Astrocyte (in vitro differentiated cells and primary cell): ENCODE data around the gene IGFN1. TPM values are rescaled to one million over a fixed set of nuclear protein-coding genes. Genes with fewer than 3 reads are reported as not detected.

Experiments used
- DNase-seq: peaks from one replicate; pipeline ENCODE4 v3.0.0-alpha.2; 2010; ENCODE audit warnings: low read depth
- FAIRE-seq: peaks from 2 replicates; lab custom pipeline; 2011; peaks lifted over from hg19 to GRCh38; lab: Jason Lieb, UNC
- H2AFZ ChIP-seq: 2 replicates; pipeline ENCODE4 v1.6.0; 2012; ENCODE audit warnings: low read depth, low read length, inconsistent platforms
- H3K27ac ChIP-seq: 2 replicates; pipeline ENCODE4 v1.5.1; 2011; ENCODE audit warnings: low read depth, low read length, inconsistent platforms
- H3K27me3 ChIP-seq: 2 replicates; pipeline ENCODE4 v1.6.0; 2011; ENCODE audit warnings: low read length, inconsistent platforms; ENCODE audit not compliant: insufficient read depth
- H3K36me3 ChIP-seq: 2 replicates; pipeline ENCODE4 v1.5.1; 2011; ENCODE audit warnings: low read length, inconsistent platforms; ENCODE audit not compliant: insufficient read depth
- H3K4me1 ChIP-seq: 2 replicates; pipeline ENCODE4 v1.5.1; 2011; ENCODE audit warnings: low read length, inconsistent platforms; ENCODE audit not compliant: insufficient read depth
- H3K4me2 ChIP-seq: 2 replicates; pipeline ENCODE4 v1.6.0; 2012; ENCODE audit warnings: low read length, inconsistent platforms
- H3K4me3 ChIP-seq: 2 replicates; pipeline ENCODE4 v1.5.1; 2011; ENCODE audit warnings: low read depth, mild to moderate bottlenecking, low read length, inconsistent platforms; ENCODE audit not compliant: insufficient read depth
- H3K79me2 ChIP-seq: 2 replicates; pipeline ENCODE4 v1.6.0; 2012; ENCODE audit warnings: mild to moderate bottlenecking, low read length, inconsistent platforms; ENCODE audit not compliant: insufficient read depth
- H3K9ac ChIP-seq: 2 replicates; pipeline ENCODE4 v1.6.0; 2012; ENCODE audit warnings: mild to moderate bottlenecking, low read length, inconsistent platforms
- H3K9me3 ChIP-seq: 2 replicates; pipeline ENCODE4 v1.5.1; 2012; ENCODE audit warnings: low read depth, mild to moderate bottlenecking, low read length, inconsistent platforms; ENCODE audit not compliant: insufficient read depth
- H4K20me1 ChIP-seq: 2 replicates; pipeline ENCODE4 v1.6.0; 2012; ENCODE audit warnings: low read length, inconsistent platforms; ENCODE audit not compliant: insufficient read depth
- H3K27ac Mint-ChIP-seq: one replicate; pipeline ENCODE4 v1.8.0; 2021; ENCODE audit warnings: mild to moderate bottlenecking, mixed read lengths; ENCODE audit not compliant: unreplicated experiment
- H3K27me3 Mint-ChIP-seq: one replicate; pipeline ENCODE4 v1.8.0; 2021; ENCODE audit warnings: low read depth, mixed read lengths; ENCODE audit not compliant: unreplicated experiment
- H3K36me3 Mint-ChIP-seq: one replicate; pipeline ENCODE4 v1.8.0; 2021; ENCODE audit warnings: low read depth, mixed read lengths; ENCODE audit not compliant: unreplicated experiment
- H3K4me1 Mint-ChIP-seq: one replicate; pipeline ENCODE4 v1.8.0; 2021; ENCODE audit warnings: low read depth, mixed read lengths; ENCODE audit not compliant: unreplicated experiment
- H3K4me3 Mint-ChIP-seq: one replicate; pipeline ENCODE4 v1.8.0; 2021; ENCODE audit warnings: mild to moderate bottlenecking, moderate library complexity, mixed read lengths; ENCODE audit not compliant: unreplicated experiment
- H3K9me3 Mint-ChIP-seq: one replicate; pipeline ENCODE4 v1.8.0; 2021; ENCODE audit warnings: mild to moderate bottlenecking, mixed read lengths; ENCODE audit not compliant: unreplicated experiment
- EZH2 ChIP-seq: IDR thresholded peaks from 2 replicates; pipeline ENCODE4 v1.6.1; 2012; ENCODE audit warnings: mild to moderate bottlenecking, low read length, inconsistent platforms; ENCODE audit not compliant: insufficient read depth
- total RNA-seq: library from RNA; stranded (reverse); gene quantifications from 2 replicates; pipeline ENCODE4 v1.2.1, GENCODE V29; 2021
- TF ChIP-seq, protein P1 (sequence below): IDR thresholded peaks from 2 replicates; pipeline ENCODE4 v1.5.1; 2011; ENCODE audit warnings: low read depth, mild to moderate bottlenecking, inconsistent platforms, low read length, moderate library complexity; ENCODE audit not compliant: insufficient read depth

Gene IGFN1
- total RNA-seq, 1 donor from 2014 or later, result 0.02 TPM

DNA sequence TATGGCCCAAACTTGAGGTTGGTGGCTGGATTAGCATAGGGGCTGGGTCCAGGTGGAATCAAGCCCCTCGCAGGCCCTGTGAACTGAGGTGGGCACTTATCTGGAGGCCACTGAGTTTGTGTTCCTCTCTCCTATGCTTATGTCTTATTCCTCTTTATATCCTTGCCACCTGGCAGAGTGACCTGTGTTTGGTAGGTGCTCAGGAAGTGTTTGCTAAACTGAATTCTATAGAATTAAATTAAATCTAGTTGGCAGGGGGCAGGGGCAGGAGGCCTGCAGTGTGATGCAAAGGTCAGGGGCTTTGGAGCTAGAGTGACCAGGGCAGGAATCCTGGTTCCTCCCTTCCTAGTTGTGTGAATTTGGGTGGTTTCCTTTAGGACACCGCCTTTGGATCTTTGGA, 35.3 kb upstream of the IGFN1 start:
- H3K9me3 Mint-ChIP-seq, result no peaks in the 10 kb centered on the region

DNA sequence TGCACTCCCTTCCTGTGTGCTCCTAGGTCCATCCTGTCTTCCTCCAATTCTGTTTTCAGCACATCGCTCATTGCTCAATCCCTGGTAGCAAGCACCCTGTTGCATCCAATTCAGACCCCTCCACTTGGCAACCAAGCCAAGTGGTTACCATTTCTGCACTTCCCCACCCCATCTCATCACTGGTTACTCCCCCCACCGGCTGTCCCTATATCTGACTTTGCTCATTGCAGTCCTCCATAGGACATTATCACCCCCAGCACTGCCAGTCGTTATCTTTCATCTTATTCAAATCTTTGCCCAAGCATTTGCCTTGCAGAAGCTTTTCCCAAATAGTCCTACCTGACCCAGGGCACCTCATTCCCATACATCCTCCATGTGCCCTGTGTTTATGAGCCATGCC, 34.3 kb upstream of the IGFN1 start:
- Histone ChIP-seq H3K4me1 (peaks cover 7% of the 10 kb centered on the region), H4K20me1 (no peaks in the 10 kb centered on the region), H3K27ac (no peak overlapping the region), H3K4me3 (no peak overlapping the region), H3K4me2 (no peak overlapping the region), H3K79me2 (peaks cover 14% of the 10 kb centered on the region), H3K27me3 (peaks cover 12% of the 10 kb centered on the region), H3K9ac (no peak overlapping the region), H3K9me3 (no peaks in the 10 kb centered on the region), H2AFZ (no peak overlapping the region), H3K36me3 (peaks cover 1% of the 10 kb centered on the region)
- peaks cover 3% of the 10 kb centered on the region for H3K4me1 Mint-ChIP-seq
- peaks cover under 1% of the 10 kb centered on the region for H3K36me3 Mint-ChIP-seq
- TF ChIP-seq EZH2, result no peak
- TF ChIP-seq, protein P1, sequence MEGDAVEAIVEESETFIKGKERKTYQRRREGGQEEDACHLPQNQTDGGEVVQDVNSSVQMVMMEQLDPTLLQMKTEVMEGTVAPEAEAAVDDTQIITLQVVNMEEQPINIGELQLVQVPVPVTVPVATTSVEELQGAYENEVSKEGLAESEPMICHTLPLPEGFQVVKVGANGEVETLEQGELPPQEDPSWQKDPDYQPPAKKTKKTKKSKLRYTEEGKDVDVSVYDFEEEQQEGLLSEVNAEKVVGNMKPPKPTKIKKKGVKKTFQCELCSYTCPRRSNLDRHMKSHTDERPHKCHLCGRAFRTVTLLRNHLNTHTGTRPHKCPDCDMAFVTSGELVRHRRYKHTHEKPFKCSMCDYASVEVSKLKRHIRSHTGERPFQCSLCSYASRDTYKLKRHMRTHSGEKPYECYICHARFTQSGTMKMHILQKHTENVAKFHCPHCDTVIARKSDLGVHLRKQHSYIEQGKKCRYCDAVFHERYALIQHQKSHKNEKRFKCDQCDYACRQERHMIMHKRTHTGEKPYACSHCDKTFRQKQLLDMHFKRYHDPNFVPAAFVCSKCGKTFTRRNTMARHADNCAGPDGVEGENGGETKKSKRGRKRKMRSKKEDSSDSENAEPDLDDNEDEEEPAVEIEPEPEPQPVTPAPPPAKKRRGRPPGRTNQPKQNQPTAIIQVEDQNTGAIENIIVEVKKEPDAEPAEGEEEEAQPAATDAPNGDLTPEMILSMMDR, result no peak
- H3K4me3 Mint-ChIP-seq, result no peak overlapping the region
- H3K27ac Mint-ChIP-seq, result no peak overlapping the region
- peaks cover 20% of the 10 kb centered on the region for H3K27me3 Mint-ChIP-seq
- no peak for FAIRE-seq
- no peaks in the 10 kb centered on the region for H3K9me3 Mint-ChIP-seq
- no peak for DNase-seq

More for the DNA sequence above, 35.3 kb upstream of the IGFN1 start:
- H3K27ac ChIP-seq, result no peak overlapping the region
- no peak for DNase-seq
- H3K27me3 ChIP-seq, result peaks cover 9% of the 10 kb centered on the region
- peaks cover 7% of the 10 kb centered on the region for H3K36me3 ChIP-seq
- peaks cover 14% of the 10 kb centered on the region for H3K79me2 ChIP-seq
- no peak overlapping the region for H2AFZ ChIP-seq
- H3K4me1 ChIP-seq, result peaks cover 7% of the 10 kb centered on the region
- no peak overlapping the region for H3K4me2 ChIP-seq
- Mint-ChIP-seq H3K36me3 (peaks cover 7% of the 10 kb centered on the region), H3K27ac (no peak overlapping the region), H3K27me3 (peaks cover 20% of the 10 kb centered on the region), H3K4me1 (peaks cover 3% of the 10 kb centered on the region), H3K4me3 (no peak overlapping the region)
- FAIRE-seq, result no peak
- no peak overlapping the region for H3K9ac ChIP-seq
- no peaks in the 10 kb centered on the region for H4K20me1 ChIP-seq
- H3K9me3 ChIP-seq, result no peaks in the 10 kb centered on the region
- TF ChIP-seq, protein P1, result no peak
- TF ChIP-seq EZH2, result no peak
- H3K4me3 ChIP-seq, result no peak overlapping the region

DNA sequence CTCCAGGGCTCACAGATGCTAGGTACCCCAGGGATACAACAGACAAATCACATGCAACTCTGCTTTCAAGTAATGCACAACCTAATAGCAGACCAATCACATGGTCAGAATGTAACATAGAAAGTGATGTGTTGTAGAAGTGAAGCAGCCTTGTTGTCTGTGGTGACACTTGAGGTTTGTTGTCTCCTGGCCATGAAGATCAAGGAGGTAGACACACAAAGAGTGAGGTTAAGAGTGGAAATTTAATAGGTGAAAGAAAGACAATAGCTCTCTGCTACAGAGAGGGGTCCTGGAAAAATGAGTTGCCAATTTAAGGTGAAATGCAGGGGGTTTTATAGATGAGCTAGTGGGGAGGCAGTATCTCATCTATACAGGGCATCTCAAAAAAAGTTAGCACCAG, 33.8 kb upstream of the IGFN1 start:
- peaks cover 16% of the 10 kb centered on the region for H3K27me3 ChIP-seq
- peaks cover 14% of the 10 kb centered on the region for H3K79me2 ChIP-seq
- H4K20me1 ChIP-seq, result no peaks in the 10 kb centered on the region
- H3K27ac ChIP-seq, result no peak overlapping the region
- H3K36me3 ChIP-seq, result no peaks in the 10 kb centered on the region
- H3K4me1 ChIP-seq, result peaks cover 7% of the 10 kb centered on the region
- H2AFZ ChIP-seq, result no peak overlapping the region
- H3K9ac ChIP-seq, result no peak overlapping the region
- TF ChIP-seq, protein P1, result no peak
- no peak for TF ChIP-seq EZH2
- H3K36me3 Mint-ChIP-seq, result no peaks in the 10 kb centered on the region
- no peak for FAIRE-seq
- no peak overlapping the region for H3K4me2 ChIP-seq
- H3K4me3 Mint-ChIP-seq, result no peak overlapping the region
- no peak overlapping the region for H3K27ac Mint-ChIP-seq
- no peaks in the 10 kb centered on the region for H3K9me3 Mint-ChIP-seq
- peaks cover 3% of the 10 kb centered on the region for H3K4me1 Mint-ChIP-seq
- H3K4me3 ChIP-seq, result no peak overlapping the region
- H3K9me3 ChIP-seq, result no peaks in the 10 kb centered on the region
- peaks cover 20% of the 10 kb centered on the region for H3K27me3 Mint-ChIP-seq
- DNase-seq, result no peak
